Measurements from ENCODE around the gene ZNF107.

GRCh38 chr7:64619705-64620104, 46.2 kb upstream of the ZNF107 start:
- TF ChIP-seq BHLHE40 (IDR thresholded peaks at IDR 0.05; ENCODE audit: low read length) (no peak), ZNF24 (IDR thresholded peaks at IDR 0.05) (no peak), CTCF (CRISPR knock-in tag; IDR thresholded peaks at IDR 0.05) (no peak), NFE2L1 (CRISPR knock-in tag; IDR thresholded peaks at IDR 0.05; ENCODE audit: borderline replicate concordance) (no peak), POLR2A (IDR thresholded peaks at IDR 0.05; ENCODE audit: insufficient read depth in 1 of 2, low read depth in 2 of 2, low read length in 2 of 2) (no peak), PHF8 (CRISPR knock-in tag; IDR thresholded peaks at IDR 0.05) (no peak), POLR2AphosphoS5 (IDR thresholded peaks at IDR 0.05; ENCODE audit: low read depth, low read length) (no peak), EZH2 (conservative IDR thresholded peaks at IDR 0.05; ENCODE audit: low read depth, low read length) (no peak)
- TF ChIP-seq, protein P1, sequence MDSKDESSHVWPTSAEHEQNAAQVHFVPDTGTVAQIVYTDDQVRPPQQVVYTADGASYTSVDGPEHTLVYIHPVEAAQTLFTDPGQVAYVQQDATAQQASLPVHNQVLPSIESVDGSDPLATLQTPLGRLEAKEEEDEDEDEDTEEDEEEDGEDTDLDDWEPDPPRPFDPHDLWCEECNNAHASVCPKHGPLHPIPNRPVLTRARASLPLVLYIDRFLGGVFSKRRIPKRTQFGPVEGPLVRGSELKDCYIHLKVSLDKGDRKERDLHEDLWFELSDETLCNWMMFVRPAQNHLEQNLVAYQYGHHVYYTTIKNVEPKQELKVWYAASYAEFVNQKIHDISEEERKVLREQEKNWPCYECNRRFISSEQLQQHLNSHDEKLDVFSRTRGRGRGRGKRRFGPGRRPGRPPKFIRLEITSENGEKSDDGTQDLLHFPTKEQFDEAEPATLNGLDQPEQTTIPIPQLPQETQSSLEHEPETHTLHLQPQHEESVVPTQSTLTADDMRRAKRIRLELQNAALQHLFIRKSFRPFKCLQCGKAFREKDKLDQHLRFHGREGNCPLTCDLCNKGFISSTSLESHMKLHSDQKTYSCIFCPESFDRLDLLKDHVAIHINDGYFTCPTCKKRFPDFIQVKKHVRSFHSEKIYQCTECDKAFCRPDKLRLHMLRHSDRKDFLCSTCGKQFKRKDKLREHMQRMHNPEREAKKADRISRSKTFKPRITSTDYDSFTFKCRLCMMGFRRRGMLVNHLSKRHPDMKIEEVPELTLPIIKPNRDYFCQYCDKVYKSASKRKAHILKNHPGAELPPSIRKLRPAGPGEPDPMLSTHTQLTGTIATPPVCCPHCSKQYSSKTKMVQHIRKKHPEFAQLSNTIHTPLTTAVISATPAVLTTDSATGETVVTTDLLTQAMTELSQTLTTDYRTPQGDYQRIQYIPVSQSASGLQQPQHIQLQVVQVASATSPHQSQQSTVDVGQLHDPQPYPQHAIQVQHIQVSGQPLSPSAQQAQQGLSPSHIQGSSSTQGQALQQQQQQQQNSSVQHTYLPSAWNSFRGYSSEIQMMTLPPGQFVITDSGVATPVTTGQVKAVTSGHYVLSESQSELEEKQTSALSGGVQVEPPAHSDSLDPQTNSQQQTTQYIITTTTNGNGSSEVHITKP (CRISPR knock-in tag; IDR thresholded peaks at IDR 0.05; ENCODE audit: low read depth): no peak
